HG03342 (cell line): ENCODE results near the gene PRUNE2.
"Not testable (repeated sequence)": the region's sequence is repeated elsewhere in the genome, so short reads cannot be mapped to it uniquely, and the experiment has no call there.

Experiments used
- ATAC-seq: cut with Tn5 transposase; IDR thresholded peaks from one replicate; pipeline ENCODE4 v1.9.1; 2021; ENCODE audit warnings: mild to moderate bottlenecking, moderate library complexity; ENCODE audit not compliant: unreplicated experiment

The PRUNE2 gene, protein sequence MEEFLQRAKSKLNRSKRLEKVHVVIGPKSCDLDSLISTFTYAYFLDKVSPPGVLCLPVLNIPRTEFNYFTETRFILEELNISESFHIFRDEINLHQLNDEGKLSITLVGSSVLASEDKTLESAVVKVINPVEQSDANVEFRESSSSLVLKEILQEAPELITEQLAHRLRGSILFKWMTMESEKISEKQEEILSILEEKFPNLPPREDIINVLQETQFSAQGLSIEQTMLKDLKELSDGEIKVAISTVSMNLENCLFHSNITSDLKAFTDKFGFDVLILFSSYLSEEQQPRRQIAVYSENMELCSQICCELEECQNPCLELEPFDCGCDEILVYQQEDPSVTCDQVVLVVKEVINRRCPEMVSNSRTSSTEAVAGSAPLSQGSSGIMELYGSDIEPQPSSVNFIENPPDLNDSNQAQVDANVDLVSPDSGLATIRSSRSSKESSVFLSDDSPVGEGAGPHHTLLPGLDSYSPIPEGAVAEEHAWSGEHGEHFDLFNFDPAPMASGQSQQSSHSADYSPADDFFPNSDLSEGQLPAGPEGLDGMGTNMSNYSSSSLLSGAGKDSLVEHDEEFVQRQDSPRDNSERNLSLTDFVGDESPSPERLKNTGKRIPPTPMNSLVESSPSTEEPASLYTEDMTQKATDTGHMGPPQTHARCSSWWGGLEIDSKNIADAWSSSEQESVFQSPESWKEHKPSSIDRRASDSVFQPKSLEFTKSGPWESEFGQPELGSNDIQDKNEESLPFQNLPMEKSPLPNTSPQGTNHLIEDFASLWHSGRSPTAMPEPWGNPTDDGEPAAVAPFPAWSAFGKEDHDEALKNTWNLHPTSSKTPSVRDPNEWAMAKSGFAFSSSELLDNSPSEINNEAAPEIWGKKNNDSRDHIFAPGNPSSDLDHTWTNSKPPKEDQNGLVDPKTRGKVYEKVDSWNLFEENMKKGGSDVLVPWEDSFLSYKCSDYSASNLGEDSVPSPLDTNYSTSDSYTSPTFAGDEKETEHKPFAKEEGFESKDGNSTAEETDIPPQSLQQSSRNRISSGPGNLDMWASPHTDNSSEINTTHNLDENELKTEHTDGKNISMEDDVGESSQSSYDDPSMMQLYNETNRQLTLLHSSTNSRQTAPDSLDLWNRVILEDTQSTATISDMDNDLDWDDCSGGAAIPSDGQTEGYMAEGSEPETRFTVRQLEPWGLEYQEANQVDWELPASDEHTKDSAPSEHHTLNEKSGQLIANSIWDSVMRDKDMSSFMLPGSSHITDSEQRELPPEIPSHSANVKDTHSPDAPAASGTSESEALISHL (N-terminal part only)

DNA sequence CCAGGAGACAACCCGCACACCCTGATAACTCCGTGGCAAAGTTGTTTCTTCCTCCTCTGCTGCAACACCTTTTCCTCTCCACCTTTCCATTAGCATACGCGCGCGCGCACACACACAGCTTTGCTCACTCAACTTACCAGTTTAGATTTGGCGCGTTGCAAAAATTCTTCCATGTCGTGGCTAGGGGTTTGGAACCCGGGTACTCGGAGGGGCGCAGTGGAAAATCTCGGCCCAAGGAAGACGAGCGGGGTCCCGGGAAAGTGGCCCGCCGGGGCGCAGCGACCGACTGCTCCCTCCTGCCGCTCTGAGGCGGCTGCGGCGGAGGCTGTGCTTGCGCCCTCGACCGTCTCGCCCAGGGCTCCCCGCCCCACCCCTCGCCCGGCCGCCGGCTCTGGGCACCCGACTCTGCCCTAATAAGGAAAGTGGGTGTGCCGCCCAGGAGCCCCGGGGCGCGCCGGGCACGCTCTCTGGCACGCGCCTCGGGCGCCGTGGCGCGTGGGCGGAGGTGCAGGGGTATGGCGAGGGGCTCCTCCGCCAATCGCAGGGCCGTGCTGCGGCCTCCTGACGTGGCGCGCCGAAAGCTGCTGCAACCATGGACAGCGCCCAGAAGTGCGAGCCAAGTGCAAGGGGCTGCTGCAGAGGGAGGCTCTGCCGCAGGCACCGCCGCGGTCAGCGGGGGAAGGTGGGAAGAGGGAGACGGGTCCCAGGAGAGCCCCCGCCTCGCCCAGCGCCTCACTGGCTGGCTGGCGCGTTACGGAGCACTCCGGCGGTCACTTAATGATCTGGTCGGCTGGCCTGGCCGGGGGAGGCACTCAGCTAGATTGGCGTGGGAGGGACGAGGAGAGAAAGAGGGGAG, at the start of gene PRUNE2:
TSS of gene PRUNE2 (minus strand) at position 324 of the 856 bp plus-strand sequence. CDS start at position 173, 151 bp downstream.
- ATAC-seq: no peak

DNA sequence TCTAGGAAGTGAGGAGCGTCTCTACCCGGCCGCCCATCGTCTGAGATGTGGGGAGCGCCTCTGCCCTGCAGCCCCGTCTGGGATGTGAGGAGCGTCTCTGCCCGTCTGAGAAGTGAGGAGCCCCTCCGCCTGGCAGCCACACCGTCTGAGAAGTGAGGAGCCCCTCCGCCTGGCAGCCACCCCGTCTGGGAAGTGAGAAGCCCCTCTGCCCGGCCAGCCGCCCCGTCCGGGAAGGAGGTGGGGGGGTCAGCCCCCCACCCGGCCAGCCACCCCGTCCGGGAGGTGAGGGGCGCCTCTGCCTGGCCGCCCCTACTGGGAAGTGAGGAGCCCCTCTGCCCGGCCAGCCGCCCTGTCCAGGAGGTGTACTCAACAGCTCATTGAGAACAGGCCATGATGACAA, 49.5 kb upstream of the PRUNE2 start:
- not testable (repeated sequence) for ATAC-seq

DNA sequence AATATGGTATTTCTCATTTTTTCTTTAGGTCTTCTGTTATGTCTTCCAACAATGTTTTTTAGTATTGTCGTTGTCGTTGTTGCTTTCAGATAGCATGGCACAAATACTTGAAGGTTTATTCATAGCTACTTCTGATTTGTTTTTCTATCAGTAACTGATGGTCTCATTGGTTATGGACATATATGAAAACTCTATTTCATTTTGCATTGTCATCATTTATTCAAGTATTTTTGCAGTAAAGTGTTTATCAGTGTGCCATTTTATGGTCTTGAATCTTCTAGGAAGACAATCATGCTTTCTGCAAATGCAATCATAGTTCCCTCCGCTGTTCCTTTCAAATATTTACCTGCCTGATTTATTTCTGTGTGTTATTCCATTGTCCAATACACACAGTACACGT, 44.0 kb upstream of the PRUNE2 start:
- ATAC-seq: no peak

DNA sequence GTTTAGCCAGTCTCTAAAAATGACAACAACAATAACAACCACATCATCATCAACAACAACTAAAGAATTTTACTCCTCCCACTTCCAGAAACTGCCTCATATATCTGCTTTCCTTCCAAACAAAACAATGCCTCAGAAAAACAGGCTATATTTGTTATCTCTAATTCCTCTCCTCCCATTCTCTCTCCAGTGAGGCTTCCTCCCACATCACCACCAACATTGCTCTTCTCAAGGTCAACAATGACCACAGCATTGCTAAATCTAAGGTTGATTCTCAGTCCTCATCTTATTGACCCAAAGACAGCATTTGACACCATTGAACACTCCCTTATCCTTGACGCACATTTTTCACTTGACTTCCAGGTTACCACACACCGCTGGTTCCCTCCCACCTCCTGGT, 38.1 kb upstream of the PRUNE2 start:
- ATAC-seq: no peak

DNA sequence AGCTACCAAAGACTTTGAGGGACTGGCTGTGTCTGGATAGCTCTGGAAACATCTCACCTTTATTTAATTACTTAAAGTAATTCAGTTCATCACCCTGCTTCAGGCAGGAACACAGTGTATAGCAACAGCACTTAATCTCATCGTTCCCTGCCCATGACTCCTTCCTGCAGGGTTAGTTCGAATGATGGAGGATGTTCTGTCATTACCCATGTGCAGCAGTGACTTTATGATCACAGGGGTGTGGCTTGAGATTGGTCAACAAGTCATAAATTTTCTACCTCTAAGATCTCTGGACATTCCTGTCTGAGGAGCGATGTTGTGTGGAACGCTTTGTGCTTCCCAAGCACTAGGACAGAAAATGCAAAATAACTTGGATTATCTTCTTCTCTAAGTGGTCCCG, 37.1 kb upstream of the PRUNE2 start:
- ATAC-seq: no peak

DNA sequence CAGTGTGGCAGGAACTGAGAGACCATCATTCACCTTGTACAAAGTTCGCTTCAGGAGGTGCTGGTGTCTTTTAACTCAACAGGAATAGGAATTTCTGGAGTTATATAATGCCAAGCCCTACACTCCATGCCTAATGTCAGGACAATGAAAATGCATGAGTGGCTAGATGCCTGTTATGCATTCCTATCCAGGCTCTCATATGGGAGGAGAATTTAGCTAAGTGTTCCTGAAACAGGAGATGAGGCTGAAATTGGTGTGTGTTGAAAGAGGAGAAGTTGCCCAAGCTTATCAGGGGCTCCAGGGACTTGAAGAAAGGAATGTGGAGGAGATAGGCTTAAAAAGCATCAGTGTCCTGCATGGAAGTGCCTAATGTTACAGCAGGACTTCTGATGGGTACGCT, 26.8 kb upstream of the PRUNE2 start:
- ATAC-seq: no peak

DNA sequence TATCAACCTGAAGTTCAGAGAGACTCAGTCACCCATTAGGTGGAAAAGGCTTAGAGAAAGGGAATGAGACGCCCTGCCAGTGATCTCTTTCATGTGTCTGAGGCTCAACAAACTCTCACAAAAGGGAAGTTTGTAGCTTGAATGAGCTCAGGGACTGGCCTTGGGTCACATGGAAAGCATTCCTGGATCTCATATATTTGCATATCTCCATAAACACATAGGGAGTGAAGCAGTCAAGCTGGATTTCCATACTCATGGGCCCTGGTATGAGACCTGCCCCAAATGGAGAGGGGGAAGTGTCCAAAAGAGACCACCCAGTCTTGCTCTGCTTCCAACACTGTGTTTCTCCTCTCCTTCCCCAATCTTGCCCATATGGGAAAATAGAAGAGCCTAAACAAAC, 26.4 kb upstream of the PRUNE2 start:
- no peak for ATAC-seq

DNA sequence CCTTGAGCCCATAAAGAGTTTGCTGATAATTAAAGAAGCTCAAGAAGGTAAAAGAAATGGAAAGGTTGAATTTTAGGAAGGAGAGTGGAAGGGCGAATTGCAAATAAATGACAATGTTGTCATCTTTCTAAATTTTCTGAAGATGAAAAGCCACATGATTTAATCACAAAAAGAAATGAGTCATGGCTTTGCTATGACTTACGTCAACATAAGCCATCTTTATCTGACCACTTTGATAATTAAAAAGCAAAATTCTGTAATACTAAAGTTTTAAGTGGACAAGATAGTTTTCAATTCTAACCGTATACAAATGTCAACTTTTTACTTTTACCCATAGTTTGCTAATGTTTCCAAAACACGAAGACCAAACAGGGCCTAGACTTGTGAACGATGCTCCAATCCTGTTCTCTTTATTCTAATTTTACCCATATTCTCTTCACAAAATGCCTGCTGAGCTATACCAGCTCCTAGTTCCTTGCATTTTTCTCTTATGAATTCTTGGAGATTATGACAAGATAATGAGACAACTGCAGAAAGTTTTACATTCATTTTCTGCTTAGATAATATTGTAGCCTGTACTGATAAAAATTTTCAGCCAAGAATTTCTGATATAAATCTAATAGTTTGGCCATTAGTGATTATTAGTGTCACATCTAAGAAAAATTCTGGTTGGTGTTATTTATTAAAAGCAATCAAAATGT, 21.8 kb upstream of the PRUNE2 start:
- ATAC-seq: no peak

DNA sequence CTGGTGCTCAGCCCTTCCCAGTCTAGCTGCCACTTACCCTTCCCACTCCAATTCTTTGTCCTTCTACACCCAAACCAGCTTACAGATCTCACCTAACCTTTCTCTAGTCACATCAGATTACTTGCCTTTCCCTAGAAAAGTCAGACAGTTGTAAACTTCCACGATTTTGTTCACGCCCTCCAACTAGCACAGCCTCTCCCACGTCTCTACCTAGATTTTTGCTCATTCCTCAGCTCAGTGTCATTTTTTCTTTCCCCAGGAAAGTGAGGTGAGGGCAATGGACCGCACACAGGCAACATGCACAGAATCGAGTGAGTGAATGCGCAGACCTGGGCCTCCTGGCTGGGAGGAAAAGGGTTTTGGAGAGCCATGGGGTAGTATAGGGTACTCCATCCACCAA, 20.9 kb upstream of the PRUNE2 start:
- no peak for ATAC-seq

DNA sequence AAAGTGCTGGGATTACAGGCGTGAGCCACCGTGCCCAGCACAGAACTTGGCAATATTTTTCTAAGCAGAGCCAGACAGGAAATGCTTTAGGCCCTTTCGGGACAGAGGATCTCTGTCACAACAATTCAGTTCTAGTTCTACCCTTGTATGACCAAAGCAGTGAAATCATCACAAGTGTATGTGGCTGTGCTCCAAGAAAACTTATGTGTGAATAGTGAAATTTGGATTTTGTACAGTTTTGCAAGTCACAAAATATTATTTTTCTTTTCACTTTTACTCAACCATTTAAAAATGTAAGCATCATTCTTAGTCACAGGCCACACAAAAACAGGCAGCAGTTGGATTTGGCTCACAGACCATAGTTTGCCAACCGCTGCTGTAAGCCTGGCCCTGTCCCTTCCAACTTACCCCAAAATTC, 20.4 kb upstream of the PRUNE2 start:
- ATAC-seq: no peak

DNA sequence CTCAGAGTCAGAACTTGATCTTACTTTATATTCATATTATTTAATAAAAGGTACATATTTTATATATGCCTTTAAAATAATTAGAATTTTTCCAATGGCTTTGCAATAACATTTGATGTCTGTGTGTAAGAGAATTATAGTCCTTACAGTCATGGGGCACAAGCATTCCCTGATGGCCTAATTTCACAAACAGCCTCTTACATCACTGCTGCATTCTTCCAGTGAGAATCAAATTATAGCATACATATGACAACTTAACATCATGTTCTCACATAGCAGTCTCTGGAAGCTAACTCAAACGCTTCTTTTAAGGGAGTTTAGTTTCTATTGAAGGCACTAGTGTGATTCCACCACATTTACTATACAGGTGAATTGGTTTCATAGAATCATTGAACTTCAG, 15.3 kb upstream of the PRUNE2 start:
- no peak for ATAC-seq

DNA sequence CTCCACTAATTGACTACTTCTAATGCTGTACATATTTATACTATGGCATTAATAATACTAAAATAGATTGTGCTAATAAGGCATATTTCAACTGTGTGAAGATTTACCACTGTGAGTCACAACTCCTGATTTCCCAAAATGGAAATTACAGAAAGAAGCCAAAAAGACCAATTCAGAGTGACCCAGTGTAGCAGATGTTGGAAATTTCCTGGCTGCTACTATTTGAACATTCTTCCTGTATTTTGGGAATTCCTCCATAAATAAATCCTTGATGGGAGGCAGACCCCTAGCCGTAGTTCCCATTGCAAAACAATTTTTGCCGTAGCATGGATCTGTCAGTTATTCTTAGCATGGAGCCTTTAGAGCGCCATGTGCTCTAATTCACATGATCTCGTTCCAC, 11.4 kb upstream of the PRUNE2 start:
- no peak for ATAC-seq

DNA sequence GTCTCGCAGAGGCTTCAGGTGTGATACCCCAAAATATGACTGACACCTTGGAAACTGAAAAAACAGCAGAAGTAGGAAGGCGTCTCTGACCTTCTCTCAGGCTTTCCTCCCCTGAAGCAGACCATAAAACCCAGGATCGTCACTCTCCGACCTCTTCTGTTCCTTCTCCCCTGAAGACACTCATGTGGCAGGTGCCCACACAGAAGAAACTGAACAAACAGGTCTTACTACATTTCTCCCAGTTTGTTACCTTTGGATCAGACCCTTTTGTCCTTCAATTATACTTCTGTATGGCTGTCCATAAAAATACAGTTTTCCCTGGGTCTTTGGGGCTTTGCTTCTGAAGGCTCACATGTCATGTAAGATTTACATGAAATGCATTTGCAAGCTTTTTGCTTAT, 10.3 kb upstream of the PRUNE2 start:
- no peak for ATAC-seq

DNA sequence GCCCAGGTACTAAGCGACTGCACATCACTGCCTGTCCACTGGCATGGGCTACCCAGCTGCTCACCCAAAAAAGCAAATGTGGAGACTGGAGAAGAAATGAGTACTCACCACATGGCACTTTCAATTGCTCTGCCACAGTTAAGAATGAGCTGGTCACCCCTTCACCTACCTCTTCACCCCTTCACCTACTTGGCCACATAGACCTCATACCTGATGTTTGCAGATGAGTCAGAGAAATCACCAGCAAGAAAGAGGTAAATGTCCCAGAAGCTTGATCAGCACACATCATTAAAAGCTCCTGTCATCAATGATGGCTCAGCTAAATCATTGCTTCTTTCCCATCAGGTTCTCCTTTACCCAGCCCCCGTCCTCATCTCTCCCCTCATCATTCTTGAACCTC, 7.6 kb upstream of the PRUNE2 start:
- ATAC-seq: no peak

DNA sequence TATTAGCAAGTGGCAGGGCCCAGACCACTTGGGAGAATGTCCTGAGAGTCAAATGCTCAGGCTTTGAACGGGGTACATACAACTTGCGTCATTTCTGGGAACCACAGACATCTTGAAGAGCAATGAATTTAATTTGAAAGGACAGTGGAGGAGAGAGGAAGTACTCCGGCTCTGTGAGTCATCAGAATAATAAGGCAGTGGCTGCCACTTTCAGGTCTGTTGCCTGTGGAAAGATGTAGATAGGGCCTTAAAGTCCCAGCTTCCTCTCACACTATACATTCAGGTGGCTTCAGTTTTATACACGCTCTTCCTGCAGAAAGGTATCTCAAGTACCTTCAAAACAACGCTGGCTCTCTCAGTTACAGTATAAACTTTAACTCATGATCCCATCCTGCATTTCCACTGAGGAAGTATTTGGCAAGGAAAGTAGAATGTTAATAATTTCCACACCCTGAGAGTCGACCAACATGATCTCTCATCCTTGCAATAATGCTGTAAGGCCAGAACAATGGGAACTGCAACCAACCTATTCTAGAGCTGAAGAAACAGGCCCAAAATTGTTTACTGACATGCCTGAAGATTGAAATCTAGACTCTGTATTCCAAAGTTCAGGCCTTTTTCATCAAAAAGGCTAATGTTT, 6.8 kb upstream of the PRUNE2 start:
- no peak for ATAC-seq

DNA sequence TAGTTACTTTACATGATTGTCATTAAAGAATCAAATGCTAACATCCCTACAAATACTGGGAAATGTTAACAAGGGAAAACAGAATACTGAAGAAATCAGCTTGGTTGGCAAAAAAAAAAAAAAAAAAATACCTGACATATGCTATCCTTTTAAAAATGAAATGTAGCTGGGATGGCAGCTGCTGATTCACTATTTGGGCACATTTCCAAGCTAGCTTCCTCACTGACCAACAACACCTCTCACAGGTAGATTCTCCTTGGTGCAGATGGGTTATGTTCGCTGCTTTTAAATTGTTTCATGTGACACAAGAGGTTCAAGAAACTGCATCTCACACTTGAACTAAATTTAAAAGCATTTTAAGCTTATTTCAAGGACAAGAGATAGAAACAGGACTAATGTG, 6.1 kb upstream of the PRUNE2 start:
- ATAC-seq: no peak

DNA sequence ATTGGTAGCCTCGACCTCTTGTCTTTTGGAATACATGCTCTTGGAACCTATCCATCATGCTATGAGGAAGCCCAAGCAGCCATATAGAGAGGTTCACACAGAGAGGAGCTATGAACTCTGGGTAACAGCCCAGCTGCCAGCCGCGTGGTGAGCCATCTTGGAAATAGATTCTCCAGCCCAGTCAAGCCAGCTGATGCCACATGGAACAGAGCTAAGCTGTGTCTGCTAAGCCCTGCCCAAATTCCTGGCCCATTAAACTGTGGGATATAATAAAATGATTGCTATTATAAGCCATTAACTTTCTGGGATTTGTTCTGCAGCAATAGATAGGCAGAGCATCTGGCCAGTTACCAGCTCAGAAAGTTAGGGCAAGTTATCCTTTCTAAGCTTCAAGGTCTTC, 4.9 kb upstream of the PRUNE2 start:
- no peak for ATAC-seq

DNA sequence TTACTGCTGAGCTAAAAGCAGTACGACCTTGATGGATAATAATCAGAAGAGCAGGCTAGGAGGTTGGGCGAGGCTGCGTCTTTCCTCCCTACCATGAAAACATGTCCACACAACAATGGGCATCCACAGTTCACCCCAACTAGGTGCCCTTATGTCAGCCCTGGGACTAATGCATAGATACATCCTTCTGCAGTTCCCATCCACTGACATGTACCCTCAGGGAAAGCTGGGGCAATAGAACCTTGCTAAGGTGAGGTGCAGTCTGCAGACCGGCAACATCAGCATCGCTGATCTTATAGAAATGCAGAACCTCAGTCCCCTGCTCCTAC, 697 bp upstream of the PRUNE2 start:
- no peak for ATAC-seq

DNA sequence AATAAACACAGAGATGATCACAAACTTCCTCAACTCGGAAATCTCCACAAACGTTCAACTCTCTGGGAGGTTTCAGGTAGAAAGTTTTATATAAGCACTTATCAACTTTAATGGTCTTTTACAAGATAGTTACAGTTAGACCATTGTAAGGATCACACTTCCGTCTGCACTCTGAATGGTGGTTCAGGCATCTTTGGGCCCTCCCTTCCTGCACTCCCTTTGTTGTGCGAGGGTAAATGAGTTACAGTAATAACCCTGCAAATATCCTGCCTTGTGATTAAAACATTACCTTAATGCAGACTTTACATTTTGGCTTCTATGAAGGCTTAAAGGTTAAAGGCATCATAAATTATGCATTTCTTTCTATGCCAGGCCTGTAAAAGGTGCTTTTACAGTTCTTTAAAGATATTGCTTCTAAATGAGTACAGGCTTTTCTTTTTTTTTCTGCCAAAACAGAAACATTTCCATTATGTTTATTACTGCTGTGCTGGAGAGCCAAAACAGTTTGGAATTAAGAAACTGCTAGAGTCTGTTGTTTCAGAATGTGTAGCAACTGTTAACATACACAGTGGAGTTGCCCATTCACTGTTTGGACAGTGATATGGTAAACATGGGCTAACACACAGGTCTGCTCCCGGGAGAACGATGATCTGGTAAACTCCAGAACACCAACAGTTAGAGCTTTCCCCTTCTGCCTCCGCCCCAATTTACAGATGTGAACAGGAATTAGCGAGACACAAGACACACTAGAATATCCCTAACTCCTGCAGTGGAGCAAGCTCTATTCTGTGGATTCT, 1.1 kb downstream of the PRUNE2 start:
- ATAC-seq: no peak
